ENCODE data around the gene TAF5L. TPM values are rescaled to one million over a fixed set of nuclear protein-coding genes. Genes with fewer than 3 reads are reported as not detected.

TAF5L gene
- total and polyA plus RNA-seq, 2 experiments from 2014 or later, result 5.6 to 17.6 TPM

GRCh38 chr1:229653420-229653819, 27.5 kb upstream of the TAF5L start:
- H3K79me2 ChIP-seq (replicated peaks; ENCODE audit: insufficient read depth), result no peaks in the 10 kb centered on the region; the same call in 1 of the 2 replicates
- Mint-ChIP-seq H3K36me3 (ENCODE audit: low read depth) (peaks cover 77% of the 10 kb centered on the region), H3K9me3 (no peaks in the 10 kb centered on the region), H3K4me1 (no peaks in the 10 kb centered on the region), H3K27ac (no peak overlapping the region), H3K27me3 (ENCODE audit: insufficient read depth, low read depth, poor library complexity) (no peaks in the 10 kb centered on the region), H3K4me3 (no peak overlapping the region)
- no peak overlapping the region for H2AFZ ChIP-seq
- H3K9me2 ChIP-seq (ENCODE audit: insufficient read depth), result no peaks in the 10 kb centered on the region
- H3K4me1 ChIP-seq (ENCODE audit: insufficient read depth), result no peaks in the 10 kb centered on the region
- DNase-seq (ENCODE audit: low spot score) (no peak), ATAC-seq (no peak)
- no peak overlapping the region for H3K27ac ChIP-seq (ENCODE audit: low read depth)
- peaks cover 62% of the 10 kb centered on the region for H3K36me3 ChIP-seq (ENCODE audit: insufficient read depth)
- H3F3A ChIP-seq (replicated peaks; ENCODE audit: low read depth), result no peaks in the 10 kb centered on the region
- no peak overlapping the region for H3K4me2 ChIP-seq
- peaks cover 24% of the 10 kb centered on the region; the same call in 1 of the 2 replicates for H4K20me1 ChIP-seq (replicated peaks; ENCODE audit: insufficient read depth)
- TF ChIP-seq REST (IDR thresholded peaks at IDR 0.05; ENCODE audit: unreplicated experiment) (no peak), ETS1 (IDR thresholded peaks at IDR 0.05) (no peak), STAT1 (IDR thresholded peaks at IDR 0.05; ENCODE audit: unreplicated experiment) (no peak), NANOG (IDR thresholded peaks at IDR 0.05; ENCODE audit: borderline replicate concordance) (no peak), EZH2phosphoT487 (IDR thresholded peaks at IDR 0.05; ENCODE audit: unreplicated experiment) (no peak), JUNB (IDR thresholded peaks at IDR 0.05; ENCODE audit: unreplicated experiment) (no peak), ZNF114 (CRISPR knock-in tag; IDR thresholded peaks at IDR 0.05) (no peak), ZNF331 (CRISPR knock-in tag; IDR thresholded peaks at IDR 0.05; ENCODE audit: low read depth) (no peak), CTCF (conservative IDR thresholded peaks at IDR 0.05; ENCODE audit: low read depth in 2 of 2) (no peak), ZNF462 (CRISPR knock-in tag; IDR thresholded peaks at IDR 0.05) (no peak), EZH2 (IDR thresholded peaks at IDR 0.05; ENCODE audit: low read depth, unreplicated experiment) (no peak)
- H3K4me3 ChIP-seq, result no peak overlapping the region
- no peaks in the 10 kb centered on the region for H3K27me3 ChIP-seq (ENCODE audit: insufficient read depth)

All from GM23338 (cell line).